A673 (cell line): ENCODE measurements around the gene PTPRK.

Source experiments
- EZH2 ChIP-seq: fragments of 200-600 bp; sonication (generic); IDR thresholded peaks from 2 replicates; pipeline ENCODE4 v1.6.1; 2017; ENCODE audit warnings: borderline replicate concordance, low read depth, mild to moderate bottlenecking, mixed read lengths, antibody characterized with exemption, low read length; ENCODE audit not compliant: poor library complexity, severe bottlenecking
- TF ChIP-seq, protein P1 (sequence below): fragments of 300-800, 200-600 bp; sonication (generic); conservative IDR thresholded peaks from 2 replicates; pipeline ENCODE4 v1.5.1; 2017; ENCODE audit warnings: low read depth, mild to moderate bottlenecking, antibody characterized with exemption, low read length, moderate library complexity, mixed read lengths

DNA sequence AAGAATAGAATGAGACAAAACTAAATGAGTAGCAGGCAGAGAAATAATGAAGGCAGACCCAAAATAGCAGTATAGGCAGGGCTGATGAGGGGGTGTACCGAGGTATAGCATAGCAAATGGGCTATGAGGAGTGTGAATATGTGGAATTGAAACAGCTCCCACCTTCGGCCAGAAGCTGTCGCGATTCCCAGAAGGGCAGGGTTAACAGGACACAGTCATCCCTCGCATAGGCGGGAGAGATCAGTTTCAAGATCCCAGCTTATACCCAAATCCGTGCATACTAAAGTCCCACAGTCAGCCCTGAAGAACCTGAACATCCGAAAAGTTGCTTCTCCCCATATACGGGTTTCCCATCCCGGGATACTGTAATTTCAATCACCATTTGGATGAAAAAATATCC lies 82.7 kb downstream of the PTPRK start:
- TF ChIP-seq, protein P1, sequence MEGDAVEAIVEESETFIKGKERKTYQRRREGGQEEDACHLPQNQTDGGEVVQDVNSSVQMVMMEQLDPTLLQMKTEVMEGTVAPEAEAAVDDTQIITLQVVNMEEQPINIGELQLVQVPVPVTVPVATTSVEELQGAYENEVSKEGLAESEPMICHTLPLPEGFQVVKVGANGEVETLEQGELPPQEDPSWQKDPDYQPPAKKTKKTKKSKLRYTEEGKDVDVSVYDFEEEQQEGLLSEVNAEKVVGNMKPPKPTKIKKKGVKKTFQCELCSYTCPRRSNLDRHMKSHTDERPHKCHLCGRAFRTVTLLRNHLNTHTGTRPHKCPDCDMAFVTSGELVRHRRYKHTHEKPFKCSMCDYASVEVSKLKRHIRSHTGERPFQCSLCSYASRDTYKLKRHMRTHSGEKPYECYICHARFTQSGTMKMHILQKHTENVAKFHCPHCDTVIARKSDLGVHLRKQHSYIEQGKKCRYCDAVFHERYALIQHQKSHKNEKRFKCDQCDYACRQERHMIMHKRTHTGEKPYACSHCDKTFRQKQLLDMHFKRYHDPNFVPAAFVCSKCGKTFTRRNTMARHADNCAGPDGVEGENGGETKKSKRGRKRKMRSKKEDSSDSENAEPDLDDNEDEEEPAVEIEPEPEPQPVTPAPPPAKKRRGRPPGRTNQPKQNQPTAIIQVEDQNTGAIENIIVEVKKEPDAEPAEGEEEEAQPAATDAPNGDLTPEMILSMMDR: no peak
- TF ChIP-seq EZH2: no peak
